Ovary (tissue), 10 donors: ENCODE data around the gene WNT6. TPM values are rescaled to one million over a fixed set of nuclear protein-coding genes. Genes with fewer than 3 reads are reported as not detected.

Experiments
- DNase-seq, 5 donors: peaks; one replicate each; pipeline ENCODE4 v3.0.0-alpha.2; 2019 to 2020
- H3K27ac ChIP-seq, 2 donors: fragments of 200-600 bp; one replicate each; pipeline versions ENCODE4 v1.5.1 to v1.8.0; 2019 to 2022
- H3K27me3 ChIP-seq: fragments of 200-600 bp; one replicate; pipeline ENCODE4 v1.8.0; 2022
- H3K36me3 ChIP-seq: fragments of 200-600 bp; sonication (generic); one replicate; pipeline ENCODE4 v1.5.1; 2019
- H3K4me1 ChIP-seq: one replicate; pipeline ENCODE4 v1.8.1; 2013; ENCODE audit warnings: mild to moderate bottlenecking, moderate library complexity; ENCODE audit not compliant: insufficient read depth
- H3K4me3 ChIP-seq: fragments of 200-600 bp; sonication (generic); one replicate; pipeline ENCODE4 v1.5.1; 2017
- H3K9me3 ChIP-seq, 2 donors: fragments of 200-600 bp in 1 of 2; sonication (generic) in 1 of 2; one replicate each; pipeline versions ENCODE4 v1.5.1 to v1.8.1; 2013 to 2019; ENCODE audit warnings: mild to moderate bottlenecking in 1 of 2, moderate library complexity in 1 of 2
- EP300 ChIP-seq: sonication (generic); formaldehyde crosslinking; IDR thresholded peaks from one replicate; pipeline ENCODE4 v1.6.1; 2017; ENCODE audit warnings: antibody characterized with exemption
- POLR2A ChIP-seq: fragments of 450-650 bp; IDR thresholded peaks from one replicate; pipeline ENCODE4 v1.6.1; 2017; ENCODE audit warnings: antibody characterized with exemption, mild to moderate bottlenecking, moderate library complexity
- WGBS, 3 donors: extraction: QIAGEN DNeasy Blood & Tissue Kit in 1 of 3; methylation state at CpG; one replicate each; pipeline versions ENCODE4 v1.1.5 to v1.1.7; 2013 to 2017; 5-methylcytosine and 5-hydroxymethylcytosine counted together
- intact Hi-C, 4 donors: fragments of 100-400 bp; cut with DNase I; formaldehyde crosslinking; loops; one replicate each; pipeline versions ENCODE4 v1.11.0 to v1.15.1; 2022 to 2023
- long read RNA-seq, 3 donors: library from polyadenylated mRNA in 2 of 3; unstranded in 2 of 3; transcript quantifications; one replicate each; pipeline ENCODE4 v2.0.0 and lab custom pipeline, GENCODE V29; 2021 to 2026
- polyA plus RNA-seq, 2 donors: library from polyadenylated mRNA; stranded (reverse); fragments of 200-250 nt in 1 of 2; fragments of 350-450 nt in 1 of 2; fragmentation: Illumina TruSeq in 1 of 2; extraction: RNeasy Lipid Tissue Mini Kit (QIAGEN cat#74804) in 1 of 2; gene quantifications; one replicate each; pipeline ENCODE4 v1.2.3, GENCODE V29; 2013 to 2014
- total RNA-seq, 7 donors: library from RNA; depleted of rRNA in 2 of 7; stranded (reverse); fragments of >200 nt in 2 of 7; fragmentation: NEBNext Ultra II Directional in 3 of 7; extraction: Animal tissue kit (Norgen Biotek cat#: 25700) in 3 of 7; gene quantifications; one replicate each; pipeline versions ENCODE4 v1.1.0 to v1.2.4, GENCODE V29; 2016 to 2023
- TF ChIP-seq, protein P1 (sequence below), 3 donors: fragments of 450-650 bp in 2 of 3; fragments of 200-600 bp in 1 of 3; IDR thresholded peaks; one replicate each; pipeline versions ENCODE4 v1.5.1 to v1.8.0; 2016 to 2022; ENCODE audit warnings: antibody characterized with exemption in 3 of 3, mild to moderate bottlenecking in 1 of 3
- donor health status: DM: no; HTN: no; CAD: no; lungs with moderate emphysema.
- donor health status: DM: no; HTN: no; CAD: no.
- donor health status: Bipolar disorder and iron deficiency.
- donor health status: DM: yes; HTN: yes; CAD: no.
- donor health status: DM: no; HTN: no; CAD: no.
- donor health status: DM: yes; HTN: yes; CAD: no.

The WNT6 gene
- total RNA-seq, result 1 to 10 TPM; 1.1 to 4.5 (median 2.0) TPM
- 1 to 10 TPM in 1 of 2 donors, under 1 TPM in 1; 0.13 to 2.9 TPM for polyA plus RNA-seq
- long read RNA-seq, donor 1, result 0 reads
- long read RNA-seq, donor 2, transcript WNT6-201 (4 exons, 1,703 nt), result major isoform, 32 of 32 reads
- long read RNA-seq, donor 2, partial matches to known transcripts, result 0 of 32 reads
- long read RNA-seq, donor 2, other reads (novel, unspliced or antisense), result 0 of 32 reads
- long read RNA-seq, donor 3, transcript WNT6-201 (4 exons, 1,703 nt), result major isoform, 7 of 8 reads
- long read RNA-seq, donor 3, partial matches to known transcripts, result 1 of 8 reads
- long read RNA-seq, donor 3, other reads (novel, unspliced or antisense), result 0 of 8 reads

GRCh38 chr2:218859556-218859987, at the start of gene WNT6:
Gene WNT6 (plus strand): TSS chr2:218859805. CDS start chr2:218860038, 233 bp downstream.
- Histone ChIP-seq H3K4me1 (peaks cover 5% of the 10 kb centered on the region), H3K9me3 (no peaks in the 10 kb centered on the region), H3K27me3 (no peaks in the 10 kb centered on the region), H3K36me3 (no peaks in the 10 kb centered on the region), H3K27ac (peak within 1 kb of the TSS in 1 of 2 donors; percentile 13), H3K4me3 (peak within 1 kb of the TSS; percentile 25)
- no peak for DNase-seq
- intact Hi-C loops, result loop anchor here in 1 of 4 donors (10.0 kb wide), 1 partner anchor 145 kb away; the partner anchor contains the start of gene TTLL4
- TF ChIP-seq POLR2A (no peak), EP300 (no peak)
- TF ChIP-seq, protein P1, sequence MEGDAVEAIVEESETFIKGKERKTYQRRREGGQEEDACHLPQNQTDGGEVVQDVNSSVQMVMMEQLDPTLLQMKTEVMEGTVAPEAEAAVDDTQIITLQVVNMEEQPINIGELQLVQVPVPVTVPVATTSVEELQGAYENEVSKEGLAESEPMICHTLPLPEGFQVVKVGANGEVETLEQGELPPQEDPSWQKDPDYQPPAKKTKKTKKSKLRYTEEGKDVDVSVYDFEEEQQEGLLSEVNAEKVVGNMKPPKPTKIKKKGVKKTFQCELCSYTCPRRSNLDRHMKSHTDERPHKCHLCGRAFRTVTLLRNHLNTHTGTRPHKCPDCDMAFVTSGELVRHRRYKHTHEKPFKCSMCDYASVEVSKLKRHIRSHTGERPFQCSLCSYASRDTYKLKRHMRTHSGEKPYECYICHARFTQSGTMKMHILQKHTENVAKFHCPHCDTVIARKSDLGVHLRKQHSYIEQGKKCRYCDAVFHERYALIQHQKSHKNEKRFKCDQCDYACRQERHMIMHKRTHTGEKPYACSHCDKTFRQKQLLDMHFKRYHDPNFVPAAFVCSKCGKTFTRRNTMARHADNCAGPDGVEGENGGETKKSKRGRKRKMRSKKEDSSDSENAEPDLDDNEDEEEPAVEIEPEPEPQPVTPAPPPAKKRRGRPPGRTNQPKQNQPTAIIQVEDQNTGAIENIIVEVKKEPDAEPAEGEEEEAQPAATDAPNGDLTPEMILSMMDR (IDR thresholded peaks at IDR 0.05), result no peak
- WGBS, 3 donors, result 1 to 3% (median 1%) methylated on average over 12 to 64 of the region's 64 CpGs

DNA sequence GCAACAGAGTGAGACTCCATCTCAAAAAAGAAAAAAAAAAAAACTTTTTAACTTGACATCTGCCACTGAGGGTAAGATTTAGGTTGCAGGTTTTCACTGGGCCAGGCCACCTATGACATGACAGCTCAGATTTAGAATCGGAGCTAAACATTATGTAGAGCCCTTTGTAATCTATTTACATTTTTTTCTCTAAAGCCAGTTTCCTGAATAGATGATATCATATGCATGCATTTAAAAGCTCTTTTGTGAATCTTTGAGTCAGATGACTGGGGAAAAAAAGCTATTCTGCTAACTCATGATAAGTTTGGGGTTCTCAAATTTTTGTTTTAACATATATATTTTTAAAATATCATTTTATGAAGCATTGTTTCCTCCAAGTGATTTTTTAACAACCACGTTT, 49.3 kb upstream of the WNT6 start:
- no peaks in the 10 kb centered on the region for H3K36me3 ChIP-seq
- intact Hi-C loops, result no loop called here
- no peak for TF ChIP-seq POLR2A
- TF ChIP-seq, protein P1 (IDR thresholded peaks at IDR 0.05), result no peak
- TF ChIP-seq EP300, result no peak
- H3K9me3 ChIP-seq, result no peaks in the 10 kb centered on the region
- no peak overlapping the region for H3K4me3 ChIP-seq
- no peak for DNase-seq
- no peak overlapping the region for H3K27ac ChIP-seq
- H3K4me1 ChIP-seq, result peaks cover 7% of the 10 kb centered on the region
- WGBS, 3 donors, result 77 to 86% (median 81%) methylated on average over 2 of the region's 2 CpGs
- H3K27me3 ChIP-seq, result no peaks in the 10 kb centered on the region

GRCh38 chr2:218811382-218811781, 48.2 kb upstream of the WNT6 start:
- no peaks in the 10 kb centered on the region for H3K36me3 ChIP-seq
- H3K4me1 ChIP-seq, result peaks cover 2% of the 10 kb centered on the region
- H3K4me3 ChIP-seq, result no peak overlapping the region
- TF ChIP-seq POLR2A (no peak), EP300 (no peak)
- TF ChIP-seq, protein P1 (IDR thresholded peaks at IDR 0.05), result no peak
- intact Hi-C loops, result no loop called here
- WGBS, 3 donors, result 68 to 77% (median 72%) methylated on average over 4 of the region's 4 CpGs
- no peak overlapping the region for H3K27ac ChIP-seq
- no peaks in the 10 kb centered on the region for H3K27me3 ChIP-seq
- DNase-seq, result no peak
- H3K9me3 ChIP-seq, result no peaks in the 10 kb centered on the region

DNA sequence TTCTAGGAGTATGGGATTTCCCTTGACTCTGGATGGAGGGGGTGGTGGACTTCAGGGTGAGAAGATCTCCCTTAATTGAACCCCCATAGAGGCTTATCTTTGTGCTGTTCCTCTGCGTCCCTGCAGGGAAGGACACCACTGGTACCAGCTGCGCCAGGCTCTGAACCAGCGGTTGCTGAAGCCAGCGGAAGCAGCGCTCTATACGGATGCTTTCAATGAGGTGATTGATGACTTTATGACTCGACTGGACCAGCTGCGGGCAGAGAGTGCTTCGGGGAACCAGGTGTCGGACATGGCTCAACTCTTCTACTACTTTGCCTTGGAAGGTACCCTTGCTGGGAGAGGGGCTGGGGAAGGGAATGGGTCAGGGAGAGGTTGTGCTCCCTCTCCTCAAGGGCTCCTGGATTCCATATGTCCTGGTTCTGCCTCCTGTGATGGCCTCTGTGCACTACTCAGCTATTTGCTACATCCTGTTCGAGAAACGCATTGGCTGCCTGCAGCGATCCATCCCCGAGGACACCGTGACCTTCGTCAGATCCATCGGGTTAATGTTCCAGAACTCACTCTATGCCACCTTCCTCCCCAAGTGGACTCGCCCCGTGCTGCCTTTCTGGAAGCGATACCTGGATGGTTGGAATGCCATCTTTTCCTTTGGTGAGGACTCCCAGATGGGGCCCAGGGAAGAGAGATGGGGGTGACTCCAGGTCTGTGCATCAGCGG, 47.3 kb upstream of the WNT6 start:
- no peaks in the 10 kb centered on the region for H3K9me3 ChIP-seq
- H3K27ac ChIP-seq, result no peak overlapping the region
- no peaks in the 10 kb centered on the region for H3K36me3 ChIP-seq
- 93 to 97% (median 95%) methylated on average over 21 of the region's 21 CpGs for WGBS, 3 donors
- no peaks in the 10 kb centered on the region for H3K27me3 ChIP-seq
- H3K4me1 ChIP-seq, result no peaks in the 10 kb centered on the region
- intact Hi-C loops, result no loop called here
- DNase-seq, result no peak
- TF ChIP-seq, protein P1 (IDR thresholded peaks at IDR 0.05), result no peak
- TF ChIP-seq EP300, result no peak
- TF ChIP-seq POLR2A, result no peak
- H3K4me3 ChIP-seq, result no peak overlapping the region
